Heart left ventricle (tissue), 13 donors: ENCODE results near the gene CFAP58.

ENCODE experiments used
- POLR2A ChIP-seq, 2 donors: fragments of 450-650 bp; IDR thresholded peaks; one replicate each; pipeline ENCODE4 v1.6.1; 2017; ENCODE audit warnings: antibody characterized with exemption in 2 of 2, mild to moderate bottlenecking in 2 of 2, moderate library complexity in 2 of 2
- TF ChIP-seq, protein P1 (sequence below), 12 donors: fragments of 200-600 bp; sonication (generic) in 4 of 12; IDR thresholded peaks; one replicate each; pipeline versions ENCODE4 v1.5.0 to v1.8.0; 2018 to 2022; ENCODE audit warnings: antibody characterized with exemption in 12 of 12, mild to moderate bottlenecking in 5 of 12
- donor health status: ischemic (EF 13 %, LVEDD 7.1; RV severe dilation, severe dysfunction).
- donor health status: DM: no; HTN: yes; CAD: no.
- donor health status: DM: no; HTN: no; CAD: no.
- donor health status: ischemic (EF 25% LVEDD 6.9; RV normal size, moderate dysfunction).
- donor health status: ischemic (EF 25% LVEDD 5.7; RV mildly dilated, moderate dysfunction).
- donor health status: ischemic (EF 35%, LVEDD 5.7; RV mildly dilated, moderate dysfunction).
- donor health status: nonischemic (EF 11% LVEDD 7.7; RV severe dilation, severe dysfunction).
- donor health status: DM: yes; HTN: yes; CAD: no.
- donor health status: PGD.
- donor health status: ischemic (EF 29% LVEDD 5.4; RV normal size, mild dysfunction).
- donor health status: nonischemic (EF 23%, LVEDD 6.1; RV moderate dilation, normal function).

DNA sequence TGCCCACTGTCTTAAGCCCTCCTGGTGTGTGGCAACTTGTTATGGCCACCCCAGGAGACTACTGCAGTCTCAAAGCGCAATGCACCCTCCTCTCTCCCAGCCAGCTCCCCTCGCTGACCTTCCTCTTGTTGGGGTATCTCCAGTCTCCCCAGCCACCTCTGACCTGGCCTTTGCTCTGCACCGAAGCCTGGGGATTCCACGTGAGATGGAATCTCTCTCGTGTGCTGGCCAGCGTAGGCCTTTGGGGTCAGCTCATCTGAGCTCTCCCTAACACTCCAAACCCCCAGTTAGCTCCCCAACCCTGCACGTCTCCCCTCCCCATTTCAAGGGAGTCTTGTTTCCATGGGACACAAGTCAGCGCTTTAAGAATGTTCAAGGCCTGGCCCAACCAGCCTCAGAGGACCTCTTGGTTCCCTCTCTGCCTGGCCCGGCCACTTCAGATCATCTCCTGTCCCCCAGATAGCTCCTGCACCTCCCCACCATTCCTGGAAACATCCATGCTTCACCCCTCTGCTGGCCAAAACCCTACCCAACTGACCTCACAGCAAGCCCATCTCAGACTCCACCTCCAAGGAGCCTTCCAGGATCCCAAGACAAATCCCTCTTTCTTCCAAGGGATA lies 26.5 kb upstream of the CFAP58 start:
- TF ChIP-seq, protein P1, sequence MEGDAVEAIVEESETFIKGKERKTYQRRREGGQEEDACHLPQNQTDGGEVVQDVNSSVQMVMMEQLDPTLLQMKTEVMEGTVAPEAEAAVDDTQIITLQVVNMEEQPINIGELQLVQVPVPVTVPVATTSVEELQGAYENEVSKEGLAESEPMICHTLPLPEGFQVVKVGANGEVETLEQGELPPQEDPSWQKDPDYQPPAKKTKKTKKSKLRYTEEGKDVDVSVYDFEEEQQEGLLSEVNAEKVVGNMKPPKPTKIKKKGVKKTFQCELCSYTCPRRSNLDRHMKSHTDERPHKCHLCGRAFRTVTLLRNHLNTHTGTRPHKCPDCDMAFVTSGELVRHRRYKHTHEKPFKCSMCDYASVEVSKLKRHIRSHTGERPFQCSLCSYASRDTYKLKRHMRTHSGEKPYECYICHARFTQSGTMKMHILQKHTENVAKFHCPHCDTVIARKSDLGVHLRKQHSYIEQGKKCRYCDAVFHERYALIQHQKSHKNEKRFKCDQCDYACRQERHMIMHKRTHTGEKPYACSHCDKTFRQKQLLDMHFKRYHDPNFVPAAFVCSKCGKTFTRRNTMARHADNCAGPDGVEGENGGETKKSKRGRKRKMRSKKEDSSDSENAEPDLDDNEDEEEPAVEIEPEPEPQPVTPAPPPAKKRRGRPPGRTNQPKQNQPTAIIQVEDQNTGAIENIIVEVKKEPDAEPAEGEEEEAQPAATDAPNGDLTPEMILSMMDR (IDR thresholded peaks at IDR 0.05): no peak
- TF ChIP-seq POLR2A (IDR thresholded peaks at IDR 0.05): no peak
